SH-SY5Y (cell line): Measurements from ENCODE around the gene ZNF410.

Source experiments
- GATA2 ChIP-seq: IDR thresholded peaks from 2 replicates; pipeline ENCODE4 v1.6.1; 2011; ENCODE audit warnings: mild to moderate bottlenecking, low read depth, low read length
- GATA3 ChIP-seq: IDR thresholded peaks from 2 replicates; pipeline ENCODE4 v1.6.1; 2011; ENCODE audit warnings: low read depth, mild to moderate bottlenecking, low read length, moderate library complexity

- no peak for TF ChIP-seq GATA2
- no peak for TF ChIP-seq GATA3
Measured at GRCh38 chr14:73887318-73887616, 608 bp downstream of the ZNF410 start.
